GM21381 (cell line): Measurements from ENCODE around the gene ARL2BP.
"Not testable (repeated sequence)": the region's sequence is repeated elsewhere in the genome, so short reads cannot be mapped to it uniquely, and the experiment has no call there.

Experiments
- ATAC-seq: cut with Tn5 transposase; IDR thresholded peaks from one replicate; pipeline ENCODE4 v1.9.1; 2021; ENCODE audit warnings: mild to moderate bottlenecking, moderate library complexity; ENCODE audit not compliant: unreplicated experiment

Gene ARL2BP

DNA sequence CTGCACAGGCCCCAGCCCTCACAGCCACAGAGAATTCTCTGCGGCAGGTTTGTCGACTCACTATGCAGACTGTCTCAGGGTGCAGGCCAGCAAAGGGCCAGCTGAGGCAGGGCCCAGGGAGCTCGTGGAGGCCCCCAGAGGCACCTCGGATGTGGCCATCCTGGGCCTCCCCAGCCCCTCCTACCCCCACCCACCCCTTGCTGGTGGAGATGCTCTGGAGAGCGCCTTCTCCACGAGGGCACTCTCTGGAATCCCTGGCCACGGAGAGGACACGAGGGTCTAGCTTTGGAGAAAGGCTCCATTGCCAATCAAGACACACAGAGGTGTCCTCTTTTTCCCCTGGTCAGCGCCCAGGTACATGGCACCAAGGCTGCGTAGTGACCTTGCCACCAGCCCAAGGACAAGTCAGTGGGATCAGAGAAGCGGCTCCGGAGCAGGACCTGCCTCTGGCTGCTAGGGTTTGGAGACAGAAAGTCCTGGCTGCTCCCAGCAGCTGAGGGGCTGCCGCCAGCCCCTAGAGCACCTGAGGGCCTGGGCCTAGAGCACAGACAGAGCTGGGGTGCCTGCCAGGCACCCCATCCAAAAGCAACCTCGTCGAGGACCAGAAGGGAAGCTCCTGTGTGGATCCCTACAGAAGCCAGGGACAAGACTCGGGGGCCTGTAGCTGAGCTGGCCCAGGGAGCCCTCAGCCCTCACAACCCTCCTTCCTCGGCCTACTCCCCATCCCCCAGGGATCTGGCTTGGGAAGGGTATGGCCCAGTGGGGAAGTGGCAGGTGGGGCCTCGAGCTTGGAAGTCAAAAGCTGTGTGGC is 18.7 kb downstream of the ARL2BP start:
- no peak for ATAC-seq

DNA sequence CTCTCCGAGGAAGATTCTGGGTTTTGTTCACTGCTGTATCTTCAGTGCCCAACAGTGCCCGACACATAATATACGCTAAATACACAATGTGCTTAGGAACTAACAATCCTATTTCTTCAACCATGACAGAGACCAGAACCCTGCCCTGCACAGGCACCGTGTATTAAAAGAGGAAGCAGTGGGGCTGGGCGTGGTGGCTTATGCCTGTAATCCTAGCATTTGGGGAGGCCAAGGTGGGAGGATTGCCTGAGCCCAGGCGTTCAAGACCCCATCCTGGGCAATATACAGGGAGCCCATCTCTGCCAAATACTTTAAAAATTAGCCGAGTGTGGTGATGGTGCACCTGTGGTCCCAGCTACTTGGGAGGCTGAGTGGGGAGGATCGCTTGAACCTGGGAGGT is 19.3 kb downstream of the ARL2BP start:
- no peak for ATAC-seq

DNA sequence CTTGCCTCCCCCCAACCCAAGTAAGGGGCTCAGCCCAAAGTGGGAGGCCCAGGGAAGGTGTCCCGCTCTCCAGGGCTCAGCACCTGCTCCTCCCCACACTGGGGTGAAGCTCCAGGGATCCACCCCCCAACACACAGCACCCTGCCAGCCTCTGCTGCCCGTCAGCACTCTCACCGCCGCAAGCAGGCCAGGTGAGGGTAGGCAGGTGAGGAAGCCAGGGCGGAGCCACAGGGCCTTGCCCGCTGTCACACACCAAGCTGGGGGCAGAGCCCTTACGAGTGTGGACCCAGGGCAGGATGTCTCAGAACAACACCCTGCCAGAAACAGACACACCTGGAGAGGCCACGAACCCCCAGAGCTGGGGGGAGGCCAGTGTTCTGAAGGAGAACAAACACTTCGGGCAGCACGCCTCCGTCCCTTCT is 19.9 kb downstream of the ARL2BP start:
- no peak for ATAC-seq

DNA sequence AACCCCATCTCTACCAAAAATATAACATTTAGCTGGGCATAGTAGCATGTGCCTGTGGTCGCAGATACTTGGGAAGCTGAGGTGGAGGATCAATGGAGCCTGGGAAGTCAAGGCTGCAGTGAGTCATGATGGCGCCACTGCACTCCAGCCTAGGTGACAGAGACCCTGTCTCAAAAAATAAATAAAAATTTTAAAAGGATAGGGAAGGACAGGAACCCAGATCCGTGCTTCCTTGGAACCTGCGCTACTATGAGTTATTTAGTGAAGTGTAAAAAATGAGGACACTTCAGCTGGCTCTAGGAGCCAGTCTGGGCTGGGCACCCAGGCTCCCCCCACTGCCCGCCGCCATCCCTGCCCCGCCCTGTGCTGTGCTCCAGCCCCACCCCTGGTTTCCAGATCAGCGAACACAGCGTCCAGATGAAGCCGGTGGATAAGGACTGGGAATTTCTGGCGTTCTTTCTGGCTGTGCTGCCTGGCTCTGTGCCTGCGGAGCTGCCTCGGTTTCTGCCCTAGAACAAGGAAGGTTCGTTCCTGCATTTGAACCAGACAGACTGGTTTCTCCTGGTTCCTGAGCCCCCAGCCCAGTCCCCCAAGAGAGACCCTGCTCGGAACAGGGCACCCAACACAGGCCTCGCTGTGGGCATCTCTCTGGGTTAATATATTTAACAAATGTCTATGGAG is 20.9 kb downstream of the ARL2BP start:
- ATAC-seq = no peak

DNA sequence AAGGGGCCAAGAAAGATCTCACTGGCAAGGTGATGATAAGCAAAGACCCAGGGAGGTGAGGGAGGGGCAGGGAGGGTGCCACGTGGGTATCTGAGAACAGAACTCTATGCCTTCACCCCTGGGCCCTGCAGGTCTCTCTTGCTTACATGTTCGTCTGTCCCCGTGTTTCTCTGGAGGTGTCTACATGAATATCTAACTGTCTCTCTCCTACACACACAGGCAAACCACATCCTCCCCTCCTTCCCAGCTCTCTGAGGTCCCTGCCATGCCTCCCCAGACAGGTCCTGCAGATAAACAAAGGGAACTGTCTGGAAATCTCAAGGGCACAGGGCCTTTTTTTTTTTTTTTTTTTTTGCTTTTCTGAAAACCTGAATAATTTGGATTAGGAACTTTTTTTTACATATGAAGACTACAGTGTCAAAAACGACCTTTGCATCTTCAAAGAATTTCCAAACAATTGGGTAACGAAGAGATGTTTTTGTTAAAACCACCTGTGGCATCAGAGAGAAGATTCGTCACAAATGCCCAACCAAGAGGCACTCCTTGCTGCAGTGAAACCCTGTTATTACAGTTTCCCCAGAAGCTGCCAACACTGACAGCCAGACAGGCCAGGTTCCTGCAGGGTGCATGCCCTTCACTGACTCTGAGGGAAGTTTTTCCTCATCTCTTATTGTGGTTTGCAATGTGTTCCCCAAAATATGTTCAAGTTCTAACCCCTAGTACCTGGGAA is 21.6 kb downstream of the ARL2BP start:
- ATAC-seq = no peak

DNA sequence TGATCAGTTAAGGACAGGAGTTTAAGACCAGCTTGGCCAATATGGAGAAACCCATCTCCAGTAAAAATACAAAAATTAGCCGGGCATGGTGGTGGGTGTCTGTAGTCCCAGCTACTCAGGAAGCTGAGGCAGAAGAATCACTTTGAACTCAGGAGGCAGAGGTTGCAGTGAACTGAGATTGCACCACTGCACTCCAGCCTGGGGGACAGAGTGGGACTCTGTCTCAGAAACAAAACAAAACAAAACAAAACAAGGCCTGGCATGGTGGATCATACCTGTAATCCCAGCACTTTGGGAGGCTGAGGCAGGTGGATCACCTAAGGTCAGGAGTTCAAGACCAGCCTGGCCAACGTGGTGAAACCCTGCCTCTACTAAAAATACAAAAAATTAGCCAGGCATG is 22.3 kb downstream of the ARL2BP start:
- ATAC-seq = not testable (repeated sequence)

DNA sequence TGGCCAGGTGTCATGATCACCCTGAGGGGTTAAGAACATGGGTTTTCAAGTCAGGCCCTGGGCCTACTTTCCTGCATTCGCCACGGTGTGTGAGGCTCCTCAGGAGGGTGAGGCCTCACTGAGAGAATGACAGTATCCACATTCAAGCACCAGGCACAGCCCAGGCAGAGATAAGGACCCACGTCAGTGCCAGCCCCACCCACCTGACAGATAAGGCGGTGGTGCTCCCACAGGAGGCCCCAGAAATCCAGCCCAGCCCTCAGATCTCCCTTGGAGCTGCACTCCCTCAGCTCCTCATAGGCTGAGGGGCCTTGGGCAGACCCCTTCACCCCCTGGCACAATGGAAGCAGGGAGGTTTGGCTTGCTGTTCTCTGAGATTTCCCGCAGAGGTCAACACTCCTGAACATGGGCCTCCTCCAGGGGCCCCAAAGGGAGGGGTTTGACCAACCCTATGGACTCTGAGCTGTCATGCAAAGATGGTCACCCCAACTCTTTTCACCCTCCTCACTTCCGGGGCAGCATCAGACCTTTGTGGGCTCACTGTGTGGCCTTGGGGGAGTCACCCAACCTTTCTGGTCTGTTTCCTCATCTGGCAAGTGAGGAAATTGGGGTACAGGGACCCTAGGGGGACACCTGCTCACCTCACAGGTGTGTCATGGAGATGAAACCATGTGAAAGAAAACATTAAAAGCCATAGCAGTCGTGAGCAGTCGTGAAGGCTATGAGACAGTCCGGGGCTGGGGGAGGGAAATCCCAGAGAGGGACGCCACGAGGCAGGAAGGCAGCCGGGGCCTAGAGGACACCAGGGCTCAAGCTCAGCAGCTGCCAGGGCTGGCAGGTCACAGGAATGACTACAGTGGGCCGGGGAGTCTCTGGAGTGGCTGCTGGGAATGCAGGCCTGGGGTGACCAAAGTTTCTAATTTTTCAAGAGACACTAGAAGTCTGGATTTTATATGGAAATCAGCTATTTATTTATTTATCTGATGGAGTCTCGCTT is 24.0 kb downstream of the ARL2BP start:
- no peak for ATAC-seq

DNA sequence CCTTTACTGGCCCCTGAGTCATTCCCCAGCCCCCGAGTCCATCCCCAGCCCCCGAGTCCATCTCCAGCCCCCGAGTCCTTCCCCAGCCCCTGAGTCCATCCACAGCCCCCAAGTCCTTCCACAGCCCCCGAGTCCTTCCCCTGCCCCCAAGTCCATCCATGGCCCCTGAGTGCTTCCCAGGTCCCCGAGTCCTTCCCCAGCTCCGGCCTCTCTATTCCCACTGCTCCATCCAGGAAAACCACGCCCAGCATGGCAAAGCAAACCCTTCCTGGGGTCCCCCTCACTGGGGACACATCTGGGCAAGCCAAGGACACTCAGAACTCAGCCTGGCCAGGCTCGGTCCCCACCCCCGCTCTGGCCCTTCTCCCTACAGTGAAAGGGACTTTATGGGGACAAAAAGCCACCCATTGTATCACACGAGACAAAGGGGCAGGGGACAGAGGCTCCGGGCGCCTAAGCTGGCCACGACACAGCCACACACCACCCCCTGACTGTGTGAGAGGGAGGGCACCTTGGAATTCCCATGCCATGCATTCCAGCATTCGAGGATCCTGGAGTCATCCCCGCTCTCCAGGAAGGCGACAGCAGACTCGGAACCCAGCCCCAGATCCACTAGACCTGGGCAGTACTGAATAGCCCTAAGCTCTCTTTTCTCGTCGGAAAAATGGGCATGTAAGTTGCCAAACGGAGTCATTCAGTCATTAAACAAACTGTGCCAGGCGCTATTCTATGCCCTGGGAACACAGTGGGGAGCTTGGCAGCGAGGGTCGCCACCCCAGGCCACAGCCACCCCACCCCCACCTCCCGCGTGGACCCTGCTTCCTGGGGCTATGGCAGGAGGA is 25.4 kb downstream of the ARL2BP start:
- ATAC-seq = no peak

DNA sequence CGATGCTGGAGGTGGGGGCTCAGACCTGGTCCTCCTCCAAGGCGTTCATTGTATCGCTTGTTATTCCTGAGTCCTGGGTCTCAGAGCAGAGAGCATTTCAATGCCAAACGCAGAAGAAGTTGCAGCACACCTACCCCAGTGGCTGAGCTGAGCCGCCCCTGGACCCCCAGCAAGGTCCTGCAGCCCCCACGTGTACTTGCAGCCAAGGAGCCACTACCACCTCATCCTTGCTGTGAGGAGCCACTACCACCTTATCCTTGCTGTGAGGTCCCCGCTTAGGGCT is 25.9 kb downstream of the ARL2BP start:
- no peak for ATAC-seq

DNA sequence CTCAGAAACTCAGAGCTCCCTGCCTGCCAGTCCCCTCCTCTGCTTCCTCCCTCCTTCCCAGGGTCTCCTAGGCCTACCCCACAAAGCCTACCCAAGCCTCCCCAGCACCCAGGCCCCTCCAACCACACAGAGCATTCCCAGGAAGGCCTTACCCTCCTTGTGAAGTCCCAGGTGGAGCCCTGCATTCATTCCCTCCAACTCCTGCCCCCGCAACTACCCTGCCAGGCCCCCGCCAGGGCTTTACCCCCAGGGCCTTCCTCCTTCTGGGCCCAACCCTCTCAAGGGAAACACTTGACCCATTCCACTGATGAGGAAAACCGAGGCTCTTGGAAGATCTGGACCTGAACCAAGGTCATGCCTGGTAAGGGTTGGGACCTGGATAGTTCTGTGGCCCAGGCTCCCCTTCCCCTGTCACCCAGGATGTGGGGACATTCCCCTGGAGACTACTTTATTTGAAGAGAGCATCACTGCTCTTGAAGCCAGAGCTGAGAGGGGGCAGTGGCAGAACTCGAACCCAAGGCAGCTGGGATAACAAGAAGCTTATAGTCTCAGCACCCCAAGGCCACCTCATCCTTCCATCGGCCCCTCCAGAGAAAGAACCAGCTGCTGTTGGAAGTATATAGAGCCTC is 26.9 kb downstream of the ARL2BP start:
- ATAC-seq = no peak

DNA sequence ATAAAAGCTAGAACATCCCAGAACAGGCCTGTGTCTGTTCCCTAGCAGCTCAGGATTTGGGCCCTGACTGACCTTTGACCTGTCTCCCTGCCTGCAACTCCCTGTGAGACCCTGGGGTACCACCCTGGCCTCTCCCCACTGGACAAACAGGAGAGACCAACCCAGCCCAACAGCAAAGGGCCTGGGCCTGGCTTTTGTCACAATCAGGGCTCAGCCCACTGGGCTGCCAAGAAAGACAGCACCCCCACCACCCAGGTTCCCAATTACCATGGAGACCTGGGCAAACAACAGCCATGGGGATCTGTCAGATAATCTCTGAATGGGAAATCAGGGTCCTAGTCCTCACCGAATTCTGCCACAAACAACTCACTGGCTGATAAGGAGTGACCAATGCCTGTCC is 28.3 kb downstream of the ARL2BP start:
- ATAC-seq = no peak

DNA sequence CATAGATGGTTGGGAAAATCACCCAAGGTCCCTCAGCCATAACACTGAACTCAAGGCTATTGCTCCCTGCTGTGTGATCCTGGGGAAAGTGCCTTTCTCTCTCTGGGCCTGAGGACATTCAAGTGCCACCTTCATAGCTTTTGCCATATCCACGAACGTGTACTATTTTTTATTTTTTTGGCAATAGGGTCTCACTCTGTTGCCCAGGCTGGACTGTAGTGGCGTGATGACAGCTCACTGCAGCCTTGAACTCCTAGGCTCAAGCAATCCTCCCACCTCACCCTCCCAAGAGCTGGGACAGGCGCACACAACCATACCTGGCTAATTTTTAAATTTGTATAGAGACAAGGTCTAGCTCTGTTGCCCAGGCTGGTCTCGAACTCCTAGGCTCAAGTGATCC is 28.8 kb downstream of the ARL2BP start:
- no peak for ATAC-seq

DNA sequence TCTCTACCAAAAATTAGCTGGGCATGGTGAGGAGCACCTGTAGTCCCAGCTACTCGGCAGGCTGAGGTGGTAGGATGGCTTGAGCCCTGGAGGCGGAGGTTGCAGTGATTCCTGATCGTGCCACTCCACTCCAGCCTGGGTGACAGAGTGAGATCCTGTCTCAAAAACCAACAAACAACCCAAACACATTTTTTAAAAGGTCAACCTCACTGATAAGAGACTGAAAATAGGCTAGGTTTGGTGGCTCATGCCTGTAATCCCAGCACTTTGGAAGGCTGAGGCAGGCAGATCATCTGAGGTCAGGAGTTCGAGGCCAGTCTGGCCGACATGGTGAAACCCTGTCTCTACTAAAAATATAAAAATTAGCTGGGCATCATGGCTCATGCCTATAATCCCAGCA is 30.9 kb downstream of the ARL2BP start:
- not testable (repeated sequence) for ATAC-seq

DNA sequence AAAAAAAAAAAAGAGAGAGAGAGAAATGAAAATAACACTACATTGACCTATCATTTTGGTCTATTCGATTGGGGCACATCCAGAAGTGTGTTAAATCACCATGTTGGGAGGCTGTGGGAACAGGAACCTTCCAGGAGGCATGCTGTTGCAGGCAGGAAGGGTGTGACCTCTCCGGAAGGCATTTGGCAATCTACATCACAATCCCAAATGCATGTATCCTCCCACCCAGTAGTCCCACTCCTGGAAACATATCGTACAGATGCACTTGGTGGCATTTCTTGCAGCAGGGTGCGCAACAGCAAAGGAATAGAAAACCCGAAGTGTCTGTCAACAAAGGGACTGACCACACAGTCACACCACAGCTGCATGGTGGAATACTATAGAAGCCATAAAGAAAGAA is 31.5 kb downstream of the ARL2BP start:
- ATAC-seq = no peak

DNA sequence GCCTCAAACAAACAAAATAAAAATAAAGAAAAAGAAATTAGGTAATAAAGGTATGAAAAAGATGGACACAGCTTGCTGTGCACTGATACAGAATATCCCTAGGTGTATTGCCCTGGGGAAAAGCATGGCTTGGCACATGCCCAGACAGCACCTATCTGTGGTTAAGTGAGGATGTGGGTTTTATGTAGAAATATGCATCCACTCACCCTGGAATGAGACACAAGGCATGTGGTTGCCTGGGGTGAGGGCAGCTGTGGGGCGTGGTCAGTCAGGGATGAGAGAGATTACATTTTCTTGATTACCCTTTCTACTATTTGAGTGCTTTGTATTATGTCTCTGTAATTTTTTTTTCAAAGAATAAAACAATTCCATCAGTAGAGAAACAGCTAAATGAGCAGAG is 32.5 kb downstream of the ARL2BP start:
- no peak for ATAC-seq

DNA sequence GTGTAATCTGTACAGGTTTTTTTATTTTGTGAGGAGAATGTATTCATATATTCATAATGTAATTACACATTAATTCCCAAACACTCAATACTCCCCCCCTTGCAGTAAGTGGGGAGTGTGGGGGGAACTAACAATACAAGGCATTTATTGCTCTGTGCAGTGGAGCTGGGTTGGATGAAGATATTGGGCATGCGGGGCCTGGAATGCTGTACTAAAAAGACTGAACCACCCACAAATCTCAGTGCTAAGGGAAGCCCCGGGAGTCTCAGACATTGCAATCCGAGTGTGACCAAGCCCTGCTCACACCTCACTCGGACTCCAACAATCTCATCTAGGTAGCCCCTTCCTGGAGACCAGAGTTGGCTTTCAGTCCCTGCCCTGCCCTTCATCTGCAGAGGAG is 33.4 kb downstream of the ARL2BP start:
- ATAC-seq = no peak

DNA sequence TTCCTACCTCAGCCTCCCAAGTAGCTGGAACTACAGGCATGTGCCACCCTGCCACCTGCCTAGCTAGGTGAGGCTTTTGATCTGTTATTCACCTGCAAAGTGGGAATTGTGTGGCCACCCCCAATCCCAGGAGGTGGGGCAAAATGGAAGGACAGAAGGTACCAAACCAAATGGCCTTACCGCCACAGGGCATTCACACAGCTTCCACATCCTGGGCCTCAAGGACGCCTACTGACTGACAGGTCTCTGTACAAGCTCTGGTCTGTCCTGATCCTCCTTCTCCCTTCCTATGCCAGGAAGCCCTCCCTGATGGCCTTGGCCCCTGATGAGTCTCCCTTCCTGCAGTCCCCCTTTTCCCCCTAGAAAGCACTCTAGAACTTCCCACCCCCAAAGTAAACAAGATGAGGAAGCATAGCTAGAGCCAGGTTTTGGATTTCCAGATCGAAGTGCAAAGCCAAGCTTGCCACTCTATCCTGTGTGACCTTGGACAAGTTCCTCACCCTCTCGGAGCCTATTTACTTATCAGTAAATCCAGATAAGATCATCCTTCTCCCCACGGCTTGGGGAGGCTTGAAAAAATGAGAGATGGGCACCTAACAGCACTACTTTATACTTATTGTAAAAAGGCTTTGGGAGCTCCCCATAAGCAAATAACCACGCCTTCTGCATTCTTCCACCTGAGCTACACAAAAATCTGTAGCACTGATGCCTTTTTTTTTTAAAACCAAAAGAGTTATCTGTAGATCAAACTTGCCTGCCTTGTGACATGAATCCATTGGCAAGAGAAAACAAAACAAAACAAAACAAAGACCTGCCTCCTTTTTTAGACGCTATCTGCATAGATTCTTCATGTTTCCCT is 35.0 kb downstream of the ARL2BP start:
- no peak for ATAC-seq

DNA sequence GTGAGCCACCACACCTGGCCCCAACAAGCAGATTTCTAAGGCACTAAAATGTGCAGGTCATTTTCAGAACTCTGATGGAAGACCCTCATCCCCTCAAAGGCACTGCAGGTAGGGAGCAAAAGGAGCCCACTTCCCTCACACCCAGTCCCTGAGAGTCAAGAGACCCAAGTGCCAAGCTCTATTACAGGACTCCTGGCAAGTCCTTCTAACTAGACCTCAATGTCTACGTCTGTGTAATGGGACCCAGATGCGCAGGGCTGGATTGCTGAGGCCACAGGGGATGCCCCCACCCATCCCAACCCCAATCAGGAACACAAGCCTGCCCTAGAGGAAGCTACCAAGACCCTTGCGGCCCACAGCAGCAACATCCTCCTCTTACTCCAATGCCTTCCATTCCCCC is 36.7 kb downstream of the ARL2BP start:
- ATAC-seq = no peak
